Kidney (tissue), 2 donors: ENCODE measurements around the gene MS4A2. TPM values are rescaled to one million over a fixed set of nuclear protein-coding genes. Genes with fewer than 3 reads are reported as not detected.

ENCODE experiments used
- polyA plus RNA-seq: library from polyadenylated mRNA; stranded (reverse); fragments of 350-450 nt; fragmentation: Illumina TruSeq; extraction: RNeasy Lipid Tissue Mini Kit (QIAGEN cat#74804); gene quantifications from one replicate; pipeline ENCODE4 v1.2.3, GENCODE V29; 2014; ENCODE audit warnings: low read depth, low replicate concordance; ENCODE audit not compliant: insufficient read depth
- total RNA-seq: library from RNA; stranded (reverse); fragmentation: NEBNext Ultra II Directional; extraction: Animal tissue kit (Norgen Biotek cat#: 25700); gene quantifications from one replicate; pipeline ENCODE4 v1.2.1, GENCODE V29; 2021
- donor health status: DM: yes; HTN: yes; CAD: no.

MS4A2 gene
- total and polyA plus RNA-seq, 2 donors from 2014 or later: 9.1 TPM; not detected in 1

Other genes starting within 250 kb of the MS4A2 start
- not detected for gene CBLIF, start 243.2 kb upstream of the MS4A2 start, total RNA-seq
- not detected for gene CBLIF, start 243.2 kb upstream of the MS4A2 start, polyA plus RNA-seq
- gene TCN1, start 222.2 kb upstream of the MS4A2 start, total RNA-seq: 1.8 TPM
- gene TCN1, start 222.2 kb upstream of the MS4A2 start, polyA plus RNA-seq: not detected
- gene OOSP3, start 209.9 kb upstream of the MS4A2 start, total RNA-seq: not detected
- gene OOSP3, start 209.9 kb upstream of the MS4A2 start, polyA plus RNA-seq: not detected
- not detected for gene OOSP1, start 150.2 kb upstream of the MS4A2 start, total RNA-seq
- gene OOSP1, start 150.2 kb upstream of the MS4A2 start, polyA plus RNA-seq: not detected
- not detected for gene OOSP4A, start 124.6 kb upstream of the MS4A2 start, total RNA-seq
- not detected for gene OOSP4A, start 124.6 kb upstream of the MS4A2 start, polyA plus RNA-seq
- not detected for gene OOSP4B, start 71.5 kb upstream of the MS4A2 start, total RNA-seq
- gene OOSP4B, start 71.5 kb upstream of the MS4A2 start, polyA plus RNA-seq: not detected
- not detected for gene OOSP2, start 48.3 kb upstream of the MS4A2 start, total RNA-seq
- gene OOSP2, start 48.3 kb upstream of the MS4A2 start, polyA plus RNA-seq: not detected
- not detected for gene MS4A3, start 32.0 kb upstream of the MS4A2 start, total RNA-seq
- not detected for gene MS4A3, start 32.0 kb upstream of the MS4A2 start, polyA plus RNA-seq
- gene MS4A6A, start 94.4 kb downstream of the MS4A2 start, total RNA-seq: 145 TPM
- 16.7 TPM for gene MS4A6A, start 94.4 kb downstream of the MS4A2 start, polyA plus RNA-seq
- gene MS4A4E, start 154.5 kb downstream of the MS4A2 start, total RNA-seq: 9.4 TPM
- gene MS4A4E, start 154.5 kb downstream of the MS4A2 start, polyA plus RNA-seq: not detected
- gene MS4A4A, start 192.0 kb downstream of the MS4A2 start, total RNA-seq: 49.7 TPM
- 6.3 TPM for gene MS4A4A, start 192.0 kb downstream of the MS4A2 start, polyA plus RNA-seq
- 0.38 TPM for gene MS4A6E, start 238.6 kb downstream of the MS4A2 start, total RNA-seq
- gene MS4A6E, start 238.6 kb downstream of the MS4A2 start, polyA plus RNA-seq: not detected